Measurements from ENCODE around the gene SERPINA1. TPM values are rescaled to one million over a fixed set of nuclear protein-coding genes. Genes with fewer than 3 reads are reported as not detected.

Gene SERPINA1
- total and polyA plus RNA-seq, 2 of the 13 experiments (the other 11 are each of a cell fraction or from before 2014, with no cell fraction given), result 3,266 to 11,015 TPM

DNA sequence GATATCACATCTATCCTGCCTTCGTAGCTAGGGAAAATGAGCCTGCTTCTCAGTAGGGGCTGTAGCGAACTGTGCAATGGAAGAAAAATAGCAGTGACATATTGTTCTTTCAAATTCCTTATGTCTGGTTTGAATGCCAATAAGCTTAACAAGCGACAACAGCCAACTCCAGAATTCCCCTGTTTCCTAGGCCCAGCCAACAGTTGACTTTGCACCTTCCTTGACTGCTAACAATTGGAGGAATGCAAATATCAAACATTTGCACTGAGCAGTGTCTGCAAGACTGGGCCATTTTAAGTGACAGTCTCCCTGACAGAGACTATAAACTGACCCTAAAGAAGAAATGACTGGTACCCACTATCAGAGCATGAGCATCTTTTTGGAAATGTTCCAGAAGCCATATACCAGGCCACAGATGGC lies 12.0 kb upstream of the SERPINA1 start (continued):
- TF ChIP-seq, protein P1, sequence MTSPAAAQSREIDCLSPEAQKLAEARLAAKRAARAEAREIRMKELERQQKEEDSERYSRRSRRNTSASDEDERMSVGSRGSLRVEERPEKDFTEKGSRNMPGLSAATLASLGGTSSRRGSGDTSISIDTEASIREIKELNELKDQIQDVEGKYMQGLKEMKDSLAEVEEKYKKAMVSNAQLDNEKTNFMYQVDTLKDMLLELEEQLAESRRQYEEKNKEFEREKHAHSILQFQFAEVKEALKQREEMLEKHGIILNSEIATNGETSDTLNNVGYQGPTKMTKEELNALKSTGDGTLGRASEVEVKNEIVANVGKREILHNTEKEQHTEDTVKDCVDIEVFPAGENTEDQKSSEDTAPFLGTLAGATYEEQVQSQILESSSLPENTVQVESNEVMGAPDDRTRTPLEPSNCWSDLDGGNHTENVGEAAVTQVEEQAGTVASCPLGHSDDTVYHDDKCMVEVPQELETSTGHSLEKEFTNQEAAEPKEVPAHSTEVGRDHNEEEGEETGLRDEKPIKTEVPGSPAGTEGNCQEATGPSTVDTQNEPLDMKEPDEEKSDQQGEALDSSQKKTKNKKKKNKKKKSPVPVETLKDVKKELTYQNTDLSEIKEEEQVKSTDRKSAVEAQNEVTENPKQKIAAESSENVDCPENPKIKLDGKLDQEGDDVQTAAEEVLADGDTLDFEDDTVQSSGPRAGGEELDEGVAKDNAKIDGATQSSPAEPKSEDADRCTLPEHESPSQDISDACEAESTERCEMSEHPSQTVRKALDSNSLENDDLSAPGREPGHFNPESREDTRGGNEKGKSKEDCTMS (CRISPR knock-in tag; conservative IDR thresholded peaks at IDR 0.05), result no peak
- no peak for TF ChIP-seq CCAR2 (optimal IDR thresholded peaks at IDR 0.05; ENCODE audit: low read depth, low read length)
- TF ChIP-seq POLR2A (IDR thresholded peaks at IDR 0.05; ENCODE audit: insufficient read depth in 1 of 2, low read depth in 2 of 2, low read length in 2 of 2), result 0 out of 4 replicates have a peak, but pooled peaks of 1 of the 2 experiments have one; percentile 22
- TF ChIP-seq EED (CRISPR knock-in tag; IDR thresholded peaks at IDR 0.05), result no peak
- no peak for TF ChIP-seq ZNF607 (CRISPR knock-in tag; IDR thresholded peaks at IDR 0.05; ENCODE audit: borderline replicate concordance)
- 0 out of 2 replicates have a peak, but pooled peaks have one; percentile 49 for TF ChIP-seq GTF3A (CRISPR knock-in tag; conservative IDR thresholded peaks at IDR 0.05)
- TF ChIP-seq ZNF33B (CRISPR knock-in tag; IDR thresholded peaks at IDR 0.05), result no peak
- TF ChIP-seq MAZ (IDR thresholded peaks at IDR 0.05; ENCODE audit: borderline replicate concordance, low read depth, low read length), result no peak
- TF ChIP-seq MAZ (CRISPR knock-in tag; IDR thresholded peaks at IDR 0.05; ENCODE audit: low read depth), result no peak
- no peak for TF ChIP-seq RFX3 (CRISPR knock-in tag; IDR thresholded peaks at IDR 0.05)
- no peak for TF ChIP-seq HNRNPH1 (optimal IDR thresholded peaks at IDR 0.05; ENCODE audit: low read depth, low read length)
- no peak for TF ChIP-seq TP53 (CRISPR knock-in tag; conservative IDR thresholded peaks at IDR 0.05)
- no peak for TF ChIP-seq PHF20 (CRISPR knock-in tag; IDR thresholded peaks at IDR 0.05)
- no peak for TF ChIP-seq ZNF484 (CRISPR knock-in tag; IDR thresholded peaks at IDR 0.05; ENCODE audit: borderline replicate concordance, low read depth)
- no peak for TF ChIP-seq ZNF382 (CRISPR knock-in tag; IDR thresholded peaks at IDR 0.05; ENCODE audit: borderline replicate concordance)
- peak; percentile 48; the same call in 1 of the 2 replicates for TF ChIP-seq ELF3 (CRISPR knock-in tag; IDR thresholded peaks at IDR 0.05)
- no peak for TF ChIP-seq ZNF768 (CRISPR knock-in tag; IDR thresholded peaks at IDR 0.05)
- peak; percentile 63 for TF ChIP-seq MED1 (CRISPR knock-in tag; IDR thresholded peaks at IDR 0.05)
- TF ChIP-seq BRF2 (CRISPR knock-in tag; IDR thresholded peaks at IDR 0.05), result peak; percentile 23; the same call in 1 of the 2 replicates
- TF ChIP-seq, protein P2, sequence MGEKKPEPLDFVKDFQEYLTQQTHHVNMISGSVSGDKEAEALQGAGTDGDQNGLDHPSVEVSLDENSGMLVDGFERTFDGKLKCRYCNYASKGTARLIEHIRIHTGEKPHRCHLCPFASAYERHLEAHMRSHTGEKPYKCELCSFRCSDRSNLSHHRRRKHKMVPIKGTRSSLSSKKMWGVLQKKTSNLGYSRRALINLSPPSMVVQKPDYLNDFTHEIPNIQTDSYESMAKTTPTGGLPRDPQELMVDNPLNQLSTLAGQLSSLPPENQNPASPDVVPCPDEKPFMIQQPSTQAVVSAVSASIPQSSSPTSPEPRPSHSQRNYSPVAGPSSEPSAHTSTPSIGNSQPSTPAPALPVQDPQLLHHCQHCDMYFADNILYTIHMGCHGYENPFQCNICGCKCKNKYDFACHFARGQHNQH (CRISPR knock-in tag; IDR thresholded peaks at IDR 0.05), result peak; percentile 55; the same call in 1 of the 2 replicates
- no peak for TF ChIP-seq ZNF235 (CRISPR knock-in tag; IDR thresholded peaks at IDR 0.05; ENCODE audit: borderline replicate concordance)
- no peak for TF ChIP-seq PRMT3 (CRISPR knock-in tag; IDR thresholded peaks at IDR 0.05; ENCODE audit: borderline replicate concordance, low read depth)
- TF ChIP-seq ZNF546 (CRISPR knock-in tag; conservative IDR thresholded peaks at IDR 0.05), result no peak
- no peak; the same call in 1 of the 2 replicates for TF ChIP-seq MIER2 (CRISPR knock-in tag; IDR thresholded peaks at IDR 0.05)
- no peak for TF ChIP-seq PAF1 (CRISPR knock-in tag; IDR thresholded peaks at IDR 0.05)
- TF ChIP-seq ZNF333 (CRISPR knock-in tag; IDR thresholded peaks at IDR 0.05; ENCODE audit: borderline replicate concordance), result no peak
- 0 out of 2 replicates have a peak, but pooled peaks have one; percentile 46 for TF ChIP-seq ZNF761 (CRISPR knock-in tag; conservative IDR thresholded peaks at IDR 0.05)
- TF ChIP-seq ZNF879 (CRISPR knock-in tag; IDR thresholded peaks at IDR 0.05), result no peak
- no peak for TF ChIP-seq ZNF136 (CRISPR knock-in tag; IDR thresholded peaks at IDR 0.05; ENCODE audit: low read depth)
- no peak for TF ChIP-seq PLRG1 (conservative IDR thresholded peaks at IDR 0.05)
